Gastrocnemius medialis (tissue), 4 donors: ENCODE measurements around the gene HDGFL2. TPM values are rescaled to one million over a fixed set of nuclear protein-coding genes. Genes with fewer than 3 reads are reported as not detected.

ENCODE experiments used
- ATAC-seq, 2 donors: fragments of 150-250 bp; one replicate each; pipeline ENCODE4 v1.9.1; 2016
- DNase-seq, 2 donors: peaks; one replicate each; pipeline ENCODE4 v3.0.0-alpha.2; 2019
- H3K27ac ChIP-seq, 4 donors: fragments of 200-600 bp; sonication (generic); 1 replicate in 1 of 4; 2 replicates in 3 of 4; pipeline ENCODE4 v1.5.1; 2016 to 2018; ENCODE audit warnings: mild to moderate bottlenecking in 2 of 4, moderate library complexity in 1 of 4
- H3K27me3 ChIP-seq, 3 donors: fragments of 200-600 bp; sonication (generic) in 2 of 3; 1 replicate in 1 of 3; 2 replicates in 2 of 3; pipeline versions ENCODE4 v1.5.1 to v1.6.0; 2016 to 2019; ENCODE audit warnings: mild to moderate bottlenecking in 1 of 3, moderate library complexity in 1 of 3
- H3K36me3 ChIP-seq, 2 donors: fragments of 200-600 bp; sonication (generic) in 1 of 2; one replicate each; pipeline ENCODE4 v1.5.1; 2017 to 2018
- H3K4me1 ChIP-seq, 2 donors: fragments of 200-600 bp; sonication (generic) in 1 of 2; one replicate each; pipeline ENCODE4 v1.5.1; 2016 to 2017; ENCODE audit warnings: mild to moderate bottlenecking in 2 of 2
- H3K4me3 ChIP-seq, 4 donors: fragments of 200-600 bp; sonication (generic) in 3 of 4; 1 replicate in 1 of 4; 2 replicates in 3 of 4; pipeline ENCODE4 v1.5.1; 2016 to 2019; ENCODE audit warnings: mild to moderate bottlenecking in 2 of 4
- H3K9me3 ChIP-seq, 3 donors: fragments of 200-600 bp; sonication (generic) in 2 of 3; 1 replicate in 1 of 3; 2 replicates in 2 of 3; pipeline ENCODE4 v1.5.1; 2016 to 2019
- POLR2A ChIP-seq, 2 donors: fragments of 450-650 bp; IDR thresholded peaks; one replicate each; pipeline ENCODE4 v1.6.1; 2017; ENCODE audit warnings: antibody characterized with exemption in 2 of 2, mild to moderate bottlenecking in 2 of 2, moderate library complexity in 2 of 2
- in situ Hi-C, 4 donors: fragments of 200-750 bp; cut with MboI; loops; one replicate each; pipeline versions ENCODE4 v1.15.0 to v1.8.0; 2017; ENCODE audit warnings: low sequenced_read_pairs in 4 of 4
- intact Hi-C: fragments of 100-400 bp; cut with DNase I; formaldehyde crosslinking; loops from one replicate; pipeline ENCODE4 v1.15.1; 2023; ENCODE audit warnings: low total_unique reads
- total RNA-seq, 4 donors: library from RNA; depleted of rRNA; stranded (reverse); fragments of >200 nt; gene quantifications; one replicate each; pipeline versions ENCODE4 v1.1.0 to v1.2.3, GENCODE V29; 2016
- TF ChIP-seq, protein P1 (sequence below), 5 experiments: fragments of 450-650 bp in 3 of 5; fragments of 200-600 bp in 2 of 5; sonication (generic) in 2 of 5; IDR thresholded peaks in 4 of 5; conservative IDR thresholded peaks in 1 of 5; 1 replicate in 4 of 5; 2 replicates in 1 of 5; pipeline ENCODE4 v1.5.1; 2016 to 2019; ENCODE audit warnings: antibody characterized with exemption in 5 of 5, mild to moderate bottlenecking in 3 of 5, moderate library complexity in 3 of 5

HDGFL2 gene
- total RNA-seq, 4 donors from 2014 or later, result 46.5 to 83.2 (median 56.1) TPM

DNA sequence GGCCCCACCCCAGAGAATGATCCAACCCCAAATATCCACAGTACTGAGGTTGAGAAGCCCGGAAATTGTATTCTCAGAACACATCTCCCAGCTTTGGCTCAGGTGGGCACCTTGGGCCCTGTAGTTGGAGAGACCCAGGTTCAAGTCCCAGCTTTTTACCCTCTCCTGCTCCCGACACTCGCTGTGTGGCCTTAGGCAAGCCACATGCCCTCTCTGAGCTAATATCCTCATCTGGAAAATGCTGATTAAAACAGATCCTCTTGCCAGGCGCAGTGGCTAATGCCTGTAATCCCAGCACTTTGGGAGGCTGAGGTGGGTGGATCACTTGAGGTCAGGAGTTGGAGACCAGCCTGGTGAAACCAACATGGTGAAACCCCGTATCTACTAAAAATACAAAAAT, 43.6 kb downstream of the HDGFL2 start:
- Histone ChIP-seq H3K9me3 (no peaks in the 10 kb centered on the region), H3K27me3 (no peaks in the 10 kb centered on the region), H3K4me1 (peaks cover 47 to 70% of the 10 kb centered on the region in 2 donors), H3K4me3 (no peak overlapping the region), H3K27ac (peak overlapping the region; percentile 97 to 99 (median 98)), H3K36me3 (peaks cover 0 to 24% of the 10 kb centered on the region in 2 donors)
- ATAC-seq (no peak), DNase-seq (no peak)
- intact Hi-C loops (loop anchor here (2.0 to 10.0 kb wide), 3 partner anchors 137 to 561 kb away; no protein-coding TSS in a partner anchor), in situ Hi-C loops (no loop called here)
- no peak for TF ChIP-seq POLR2A (IDR thresholded peaks at IDR 0.05)
- TF ChIP-seq, protein P1, sequence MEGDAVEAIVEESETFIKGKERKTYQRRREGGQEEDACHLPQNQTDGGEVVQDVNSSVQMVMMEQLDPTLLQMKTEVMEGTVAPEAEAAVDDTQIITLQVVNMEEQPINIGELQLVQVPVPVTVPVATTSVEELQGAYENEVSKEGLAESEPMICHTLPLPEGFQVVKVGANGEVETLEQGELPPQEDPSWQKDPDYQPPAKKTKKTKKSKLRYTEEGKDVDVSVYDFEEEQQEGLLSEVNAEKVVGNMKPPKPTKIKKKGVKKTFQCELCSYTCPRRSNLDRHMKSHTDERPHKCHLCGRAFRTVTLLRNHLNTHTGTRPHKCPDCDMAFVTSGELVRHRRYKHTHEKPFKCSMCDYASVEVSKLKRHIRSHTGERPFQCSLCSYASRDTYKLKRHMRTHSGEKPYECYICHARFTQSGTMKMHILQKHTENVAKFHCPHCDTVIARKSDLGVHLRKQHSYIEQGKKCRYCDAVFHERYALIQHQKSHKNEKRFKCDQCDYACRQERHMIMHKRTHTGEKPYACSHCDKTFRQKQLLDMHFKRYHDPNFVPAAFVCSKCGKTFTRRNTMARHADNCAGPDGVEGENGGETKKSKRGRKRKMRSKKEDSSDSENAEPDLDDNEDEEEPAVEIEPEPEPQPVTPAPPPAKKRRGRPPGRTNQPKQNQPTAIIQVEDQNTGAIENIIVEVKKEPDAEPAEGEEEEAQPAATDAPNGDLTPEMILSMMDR (IDR thresholded peaks at IDR 0.05 in 4 of 5, conservative IDR thresholded peaks at IDR 0.05 in 1 of 5), result no peak

DNA sequence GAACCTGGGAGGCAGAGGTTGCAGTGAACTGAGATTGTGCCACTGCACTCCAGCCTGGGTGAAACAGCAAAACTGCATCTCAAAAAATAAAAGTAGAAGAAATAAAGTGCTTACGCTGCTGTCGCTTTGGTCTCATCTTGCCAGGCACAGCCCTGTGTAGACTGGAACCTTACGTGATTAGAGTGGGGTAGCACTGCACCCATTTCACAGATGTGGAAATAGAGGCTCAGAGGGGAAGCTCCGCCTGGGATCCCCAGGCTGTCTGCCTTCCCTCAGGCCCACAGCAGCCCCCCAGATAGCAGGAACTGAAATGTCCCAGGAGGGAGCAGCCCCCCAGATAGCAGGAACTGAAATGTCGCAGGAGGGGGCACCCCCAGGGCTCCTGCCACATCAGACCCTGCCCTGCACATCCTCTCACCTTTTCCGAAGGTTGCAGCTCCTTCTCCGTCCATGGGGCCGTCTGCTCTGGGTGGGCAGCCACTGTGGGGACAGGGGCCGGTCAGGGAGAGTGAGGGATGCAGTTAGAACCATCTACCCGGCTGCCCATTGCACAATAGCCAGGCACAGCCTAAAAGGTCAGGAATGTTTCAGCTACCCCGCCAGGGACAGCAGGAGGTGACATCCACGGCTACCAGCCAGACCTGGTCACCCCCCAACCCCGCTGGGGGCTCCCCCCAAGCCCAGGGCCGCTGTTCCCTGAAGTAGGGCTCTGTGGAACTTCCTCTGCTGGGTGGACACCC, 44.3 kb downstream of the HDGFL2 start:
- intact Hi-C loops (loop anchor here (2.0 to 10.0 kb wide), 3 partner anchors 138 to 562 kb away; no protein-coding TSS in a partner anchor), in situ Hi-C loops (no loop called here)
- TF ChIP-seq POLR2A (IDR thresholded peaks at IDR 0.05), result no peak
- TF ChIP-seq, protein P1 (IDR thresholded peaks at IDR 0.05 in 4 of 5, conservative IDR thresholded peaks at IDR 0.05 in 1 of 5), result no peak
- Histone ChIP-seq H3K4me3 (peak overlapping the region; percentile 61 to 78 (median 70)), H3K4me1 (peaks cover 47 to 65% of the 10 kb centered on the region in 2 donors), H3K27ac (peak overlapping the region; percentile 97 to 99 (median 98)), H3K27me3 (no peaks in the 10 kb centered on the region), H3K9me3 (no peaks in the 10 kb centered on the region), H3K36me3 (peaks cover 0 to 24% of the 10 kb centered on the region in 2 donors)
- ATAC-seq (peak; percentile 63 to 73), DNase-seq (peak; percentile 75 to 90)

DNA sequence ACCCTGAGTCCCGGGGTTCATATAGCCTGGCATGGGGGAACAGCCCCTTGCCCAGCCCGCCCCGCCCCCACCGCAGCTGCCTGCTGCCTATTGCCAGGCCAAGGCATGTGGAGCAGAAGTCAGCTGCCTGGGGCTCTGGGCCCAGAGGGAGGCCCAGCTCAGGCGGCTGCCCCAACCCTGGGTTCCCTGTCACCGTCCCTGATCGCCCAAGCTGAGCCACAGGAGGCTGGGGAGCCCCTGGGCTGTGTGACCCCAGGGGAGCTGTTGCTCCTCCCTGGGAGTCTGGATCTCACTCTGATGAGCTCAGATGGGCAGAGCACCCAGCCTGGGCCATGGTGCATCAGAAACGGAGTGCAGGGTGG, 44.8 kb downstream of the HDGFL2 start:
- peak overlapping the region; percentile 97 to 99 (median 98) for H3K27ac ChIP-seq
- H3K27me3 ChIP-seq, result no peaks in the 10 kb centered on the region
- peak; percentile 71 to 76 for TF ChIP-seq POLR2A (IDR thresholded peaks at IDR 0.05)
- TF ChIP-seq, protein P1 (IDR thresholded peaks at IDR 0.05 in 4 of 5, conservative IDR thresholded peaks at IDR 0.05 in 1 of 5), result no peak
- peaks cover 45 to 59% of the 10 kb centered on the region in 2 donors for H3K4me1 ChIP-seq
- H3K36me3 ChIP-seq, result peaks cover 0 to 24% of the 10 kb centered on the region in 2 donors
- DNase-seq (peak; percentile 85 to 92), ATAC-seq (peak; percentile 59 to 60)
- intact Hi-C loops, result loop anchor here (2.0 to 10.0 kb wide), 3 partner anchors 138 to 562 kb away; no protein-coding TSS in a partner anchor
- peak overlapping the region; percentile 61 to 78 (median 70) for H3K4me3 ChIP-seq
- H3K9me3 ChIP-seq, result no peaks in the 10 kb centered on the region
- in situ Hi-C loops, result no loop called here

DNA sequence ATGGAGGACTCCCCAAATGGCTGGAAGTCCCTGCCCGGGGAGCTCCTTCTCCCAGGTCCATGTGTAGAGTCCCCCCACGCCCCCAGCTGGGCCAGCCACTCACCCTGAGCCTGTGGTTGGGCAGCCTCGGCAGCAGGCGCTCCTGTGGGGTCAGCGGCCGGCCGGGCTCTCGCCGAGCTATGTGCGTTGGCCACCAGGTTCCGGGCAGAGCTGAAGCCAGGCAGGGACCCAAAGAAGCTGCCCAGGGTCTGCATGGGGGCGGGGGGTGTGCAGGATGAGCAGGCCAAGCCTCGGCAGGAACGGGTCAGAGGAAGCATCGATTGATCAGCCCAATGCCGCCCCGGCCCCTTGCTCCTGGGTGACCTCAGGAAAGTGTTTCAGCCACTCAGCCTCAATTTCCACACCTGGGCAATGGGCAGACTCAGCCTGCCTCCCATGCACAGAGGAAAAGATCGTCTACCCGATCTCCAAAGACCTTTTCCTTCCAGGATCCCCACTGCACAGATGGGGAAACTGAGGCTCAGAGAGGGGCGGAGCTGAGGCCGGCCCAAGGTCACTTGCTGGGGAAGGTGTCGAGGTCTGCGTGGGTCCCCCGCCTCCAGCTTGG, 45.5 kb downstream of the HDGFL2 start:
- no peaks in the 10 kb centered on the region for H3K9me3 ChIP-seq
- in situ Hi-C loops (no loop called here), intact Hi-C loops (loop anchor here (1.0 to 10.0 kb wide), 4 partner anchors 18 to 563 kb away; partner anchors contain the start of gene PLIN5)
- H3K27ac ChIP-seq, result peak overlapping the region; percentile 97 to 99 (median 98)
- DNase-seq (no peak), ATAC-seq (peak; percentile 3 to 8)
- no peaks in the 10 kb centered on the region for H3K27me3 ChIP-seq
- H3K4me3 ChIP-seq, result peak overlapping the region; percentile 61 to 78 (median 70)
- H3K36me3 ChIP-seq, result peaks cover 0 to 17% of the 10 kb centered on the region in 2 donors
- TF ChIP-seq, protein P1 (IDR thresholded peaks at IDR 0.05 in 4 of 5, conservative IDR thresholded peaks at IDR 0.05 in 1 of 5), result no peak
- no peak for TF ChIP-seq POLR2A (IDR thresholded peaks at IDR 0.05)
- H3K4me1 ChIP-seq, result peaks cover 42 to 53% of the 10 kb centered on the region in 2 donors
